HFFc6 (cell line): ENCODE data around the gene ZNF121. TPM values are rescaled to one million over a fixed set of nuclear protein-coding genes. Genes with fewer than 3 reads are reported as not detected.
"Not testable (repeated sequence)": the region's sequence is repeated elsewhere in the genome, so short reads cannot be mapped to it uniquely, and the experiment has no call there.

Source experiments
- DNase-seq: peaks from one replicate; pipeline ENCODE4 v3.0.0-alpha.2; 2018
- H3K27ac Mint-ChIP-seq: 2 replicates; pipeline ENCODE4 v1.8.0; 2020; ENCODE audit warnings: mild to moderate bottlenecking, mixed read lengths
- H3K27me3 Mint-ChIP-seq: 2 replicates; pipeline ENCODE4 v1.8.0; 2021; ENCODE audit warnings: mild to moderate bottlenecking, moderate library complexity, mixed read lengths; ENCODE audit not compliant: insufficient read depth
- H3K36me3 Mint-ChIP-seq: 2 replicates; pipeline ENCODE4 v1.8.0; 2021; ENCODE audit warnings: low read depth, mixed read lengths
- H3K4me1 Mint-ChIP-seq: 2 replicates; pipeline ENCODE4 v1.8.0; 2020; ENCODE audit warnings: low read depth, mixed read lengths
- H3K4me3 Mint-ChIP-seq: 2 replicates; pipeline ENCODE4 v1.8.0; 2020; ENCODE audit warnings: mild to moderate bottlenecking, moderate library complexity, mixed read lengths
- H3K9me3 Mint-ChIP-seq: 2 replicates; pipeline ENCODE4 v1.8.0; 2020; ENCODE audit warnings: mild to moderate bottlenecking, mixed read lengths
- CTCF ChIP-seq: fragments of 200-600 bp; sonication (generic); IDR thresholded peaks from 2 replicates; pipeline ENCODE4 v1.5.0; 2021; ENCODE audit warnings: antibody characterized with exemption, mild to moderate bottlenecking
- total RNA-seq, 6 experiments: library from RNA; stranded (reverse); fragmentation: NEBNext Ultra II Directional; extraction: Animal tissue kit (Norgen Biotek cat#: 25700); gene quantifications; 2 replicates in 1 of 6; 3 replicates in 5 of 6; pipeline ENCODE4 v1.2.3, GENCODE V29; 2021

Gene ZNF121
- total RNA-seq, 6 experiments from 2014 or later: 20.9 to 30.9 (median 23.9) TPM

- Mint-ChIP-seq H3K4me1 (no peaks in the 10 kb centered on the region), H3K27ac (no peak overlapping the region), H3K36me3 (peaks cover 19% of the 10 kb centered on the region), H3K4me3 (no peak overlapping the region), H3K9me3 (peaks cover 31% of the 10 kb centered on the region), H3K27me3 (peaks cover 2% of the 10 kb centered on the region)
- DNase-seq: no peak
- TF ChIP-seq CTCF: no peak
These were observed 36.4 kb downstream of the ZNF121 start for GRCh38 chr19:9547870-9548269.

GRCh38 chr19:9541281-9541680 is 43.0 kb downstream of the ZNF121 start:
- peaks cover 17% of the 10 kb centered on the region for H3K4me1 Mint-ChIP-seq
- H3K36me3 Mint-ChIP-seq: peaks cover 35% of the 10 kb centered on the region
- H3K4me3 Mint-ChIP-seq, H3K27me3 Mint-ChIP-seq, DNase-seq, H3K27ac Mint-ChIP-seq: not testable (repeated sequence)
- H3K9me3 Mint-ChIP-seq: peaks cover 46% of the 10 kb centered on the region

GRCh38 chr19:9539921-9540320 is 44.4 kb downstream of the ZNF121 start:
- Mint-ChIP-seq H3K36me3 (peaks cover 49% of the 10 kb centered on the region), H3K9me3 (peaks cover 59% of the 10 kb centered on the region), H3K4me3 (peak overlapping the region; percentile 98), H3K4me1 (peaks cover 17% of the 10 kb centered on the region), H3K27ac (peak overlapping the region; percentile 59)
- not testable (repeated sequence) for H3K27me3 Mint-ChIP-seq, DNase-seq

GRCh38 chr19:9539201-9539600 is 45.1 kb downstream of the ZNF121 start:
- Mint-ChIP-seq H3K27ac (peak overlapping the region; percentile 100), H3K4me1 (peaks cover 17% of the 10 kb centered on the region), H3K36me3 (peaks cover 56% of the 10 kb centered on the region), H3K4me3 (peak overlapping the region; percentile 98), H3K9me3 (peaks cover 66% of the 10 kb centered on the region)
- DNase-seq, H3K27me3 Mint-ChIP-seq: not testable (repeated sequence)

- Mint-ChIP-seq H3K27ac (peak within 1 kb of the TSS; percentile 100), H3K4me1 (peaks cover 17% of the 10 kb centered on the region), H3K4me3 (peak within 1 kb of the TSS; percentile 98), H3K27me3 (peaks cover 6% of the 10 kb centered on the region), H3K9me3 (peaks cover 74% of the 10 kb centered on the region), H3K36me3 (peaks cover 64% of the 10 kb centered on the region)
- no peak for TF ChIP-seq CTCF
- peak; percentile 77 for DNase-seq
These were observed 45.9 kb downstream of the ZNF121 start, which contains the start of gene ZNF426 for GRCh38 chr19:9538183-9539058. Gene ZNF426 (minus strand): TSS chr19:9538645. CDS start chr19:9536232, 2,413 bp downstream.

- peaks cover 17% of the 10 kb centered on the region for H3K4me1 Mint-ChIP-seq
- TF ChIP-seq CTCF: no peak
- no peak overlapping the region for H3K27ac Mint-ChIP-seq
- H3K4me3 Mint-ChIP-seq: peak overlapping the region; percentile 9; the same call in 1 of the 2 replicates
- peaks cover 88% of the 10 kb centered on the region for H3K36me3 Mint-ChIP-seq
- peaks cover 94% of the 10 kb centered on the region for H3K9me3 Mint-ChIP-seq
- no peak for DNase-seq
- H3K27me3 Mint-ChIP-seq: peaks cover 6% of the 10 kb centered on the region
These were observed 48.4 kb downstream of the ZNF121 start for GRCh38 chr19:9535934-9536333.

- TF ChIP-seq CTCF: no peak
- H3K27me3 Mint-ChIP-seq: peaks cover 5% of the 10 kb centered on the region
- H3K4me3 Mint-ChIP-seq: no peak overlapping the region
- H3K4me1 Mint-ChIP-seq: no peaks in the 10 kb centered on the region
- peaks cover 98% of the 10 kb centered on the region for H3K36me3 Mint-ChIP-seq
- peak; percentile 24 for DNase-seq
- H3K9me3 Mint-ChIP-seq: peaks cover 99% of the 10 kb centered on the region
- H3K27ac Mint-ChIP-seq: no peak overlapping the region
These were observed 52.4 kb downstream of the ZNF121 start for GRCh38 chr19:9531933-9532332.
